ENCODE measurements around the gene TSPAN17. TPM values are rescaled to one million over a fixed set of nuclear protein-coding genes. Genes with fewer than 3 reads are reported as not detected.

Gene TSPAN17
- total RNA-seq, 4 donors from 2014 or later: 12.1 to 24.1 (median 15.6) TPM

GRCh38 chr5:176608142-176608705 lies 39.1 kb upstream of the TSPAN17 start:
- 70 to 82% methylated on average over 3 to 4 of the region's 4 CpGs for whole genome bisulfite sequencing, 2 donors
- intact Hi-C loops (cut with DNase I; ENCODE audit: low total_unique reads): no loop called here
- TF ChIP-seq POLR2A (IDR thresholded peaks at IDR 0.05) (no peak), CTCF (IDR thresholded peaks at IDR 0.05) (no peak)
- no peak for DNase-seq (ENCODE audit: low spot score in 2 of 2)
- H3K4me3 ChIP-seq (ENCODE audit: low read depth, poor library complexity, severe bottlenecking): no peak overlapping the region

GRCh38 chr5:176608937-176609723 lies 38.2 kb upstream of the TSPAN17 start:
- 29 to 34% methylated on average over 33 to 45 of the region's 46 CpGs for WGBS, 2 donors
- TF ChIP-seq CTCF (IDR thresholded peaks at IDR 0.05): no peak
- no peak for TF ChIP-seq POLR2A (IDR thresholded peaks at IDR 0.05)
- no peak overlapping the region for H3K4me3 ChIP-seq (ENCODE audit: low read depth, poor library complexity, severe bottlenecking)
- no peak for DNase-seq (ENCODE audit: low spot score in 2 of 2)
- intact Hi-C loops (cut with DNase I; ENCODE audit: low total_unique reads): no loop called here

- peak within 1 kb of the TSS; percentile 33 for H3K4me3 ChIP-seq (ENCODE audit: low read depth, poor library complexity, severe bottlenecking)
- TF ChIP-seq POLR2A (IDR thresholded peaks at IDR 0.05): no peak
- no peak for TF ChIP-seq CTCF (IDR thresholded peaks at IDR 0.05)
- intact Hi-C loops (cut with DNase I; ENCODE audit: low total_unique reads): no loop called here
- WGBS, 2 donors: 0% methylated on average over 2 of the region's 101 CpGs; no CpG with 5 or more reads in 1 of the 2 donors
- DNase-seq (ENCODE audit: low spot score in 2 of 2): no peak
Measured at GRCh38 chr5:176609724-176610434, 37.4 kb upstream of the TSPAN17 start, which contains the start of gene GPRIN1. Gene GPRIN1 (minus strand): TSS chr5:176610156. CDS start chr5:176599834, 10,322 bp downstream.

GRCh38 chr5:176610435-176610773 lies 36.9 kb upstream of the TSPAN17 start:
- TF ChIP-seq CTCF (IDR thresholded peaks at IDR 0.05) (no peak), POLR2A (IDR thresholded peaks at IDR 0.05) (no peak)
- DNase-seq (ENCODE audit: low spot score in 2 of 2): no peak
- 2% methylated on average over 22 of the region's 31 CpGs; no CpG with 5 or more reads in 1 of the 2 donors for WGBS, 2 donors
- intact Hi-C loops (cut with DNase I; ENCODE audit: low total_unique reads): no loop called here
- peak overlapping the region; percentile 18 for H3K4me3 ChIP-seq (ENCODE audit: low read depth, poor library complexity, severe bottlenecking)

GRCh38 chr5:176611435-176611834 lies 35.8 kb upstream of the TSPAN17 start:
- H3K4me3 ChIP-seq (ENCODE audit: low read depth, poor library complexity, severe bottlenecking): no peak overlapping the region
- DNase-seq (ENCODE audit: low spot score in 2 of 2): peak; percentile 61 to 90
- intact Hi-C loops (cut with DNase I; ENCODE audit: low total_unique reads): no loop called here
- 10 to 11% methylated on average over 10 of the region's 10 CpGs for WGBS, 2 donors
- TF ChIP-seq POLR2A (IDR thresholded peaks at IDR 0.05) (no peak), CTCF (IDR thresholded peaks at IDR 0.05) (no peak)

Measured in lower leg skin (tissue), 4 donors.